Endothelial cell of umbilical vein (primary cell): ENCODE results near the gene SLC39A8. TPM values are rescaled to one million over a fixed set of nuclear protein-coding genes. Genes with fewer than 3 reads are reported as not detected.

ENCODE experiments used
- BruUV-seq: library from RNA; stranded (reverse); fragments of 400-500 nt; replicated peaks from 2 replicates; lab custom pipeline; 2021; lab: Mats Ljungman, UMichigan
- CTCF ChIA-PET: fragments of 300-600, 350-600 bp; sonication (Branson Sonifier 250); formaldehyde crosslinking; loops from one replicate; lab custom pipeline; 2021; ENCODE audit warnings: antibody characterized with exemption, inconsistent platforms; lab: Charles Lee
- POLR2A ChIA-PET: fragments of 300-600, 350-600 bp; sonication (Branson Sonifier 250); formaldehyde crosslinking; loops from one replicate; lab custom pipeline; 2021; ENCODE audit warnings: antibody characterized with exemption, inconsistent platforms; lab: Charles Lee
- DNase-seq: peaks from one replicate; pipeline ENCODE4 v3.0.0-alpha.2; 2011; ENCODE audit warnings: low read depth, low spot score
- FAIRE-seq: peaks from 2 replicates; lab custom pipeline; 2011; peaks lifted over from hg19 to GRCh38; lab: Jason Lieb, UNC
- H2AFZ ChIP-seq: 2 replicates; pipeline ENCODE4 v1.6.0; 2012; ENCODE audit warnings: low read depth, low read length, control low read depth, inconsistent platforms
- H3K27ac ChIP-seq: 2 replicates; pipeline ENCODE4 v1.5.1; 2011; ENCODE audit warnings: low read depth, mild to moderate bottlenecking, control low read depth, low read length, moderate library complexity; ENCODE audit not compliant: insufficient read depth
- H3K27me3 ChIP-seq, 2 experiments: 2 replicates each; pipeline versions ENCODE4 v1.6.0 to v1.6.1; 2011; ENCODE audit warnings: low read length in 2 of 2, mixed read lengths in 1 of 2; ENCODE audit not compliant: control insufficient read depth in 2 of 2, insufficient read depth in 2 of 2
- H3K36me3 ChIP-seq, 2 experiments: 2 replicates in 1 of 2; 3 replicates in 1 of 2; pipeline ENCODE4 v1.5.1; 2011; ENCODE audit warnings: low read length in 2 of 2, mild to moderate bottlenecking in 1 of 2, moderate library complexity in 1 of 2; ENCODE audit not compliant: control insufficient read depth in 2 of 2, insufficient read depth in 2 of 2; ENCODE audit errors: extremely low read depth in 1 of 2
- H3K4me1 ChIP-seq: 3 replicates; pipeline ENCODE4 v1.5.1; 2011; ENCODE audit warnings: mild to moderate bottlenecking, low read length; ENCODE audit not compliant: control insufficient read depth, insufficient read depth; ENCODE audit errors: extremely low read depth
- H3K4me2 ChIP-seq: 2 replicates; pipeline ENCODE4 v1.6.1; 2011; ENCODE audit warnings: low read length, control low read depth, mixed read lengths; ENCODE audit not compliant: insufficient read depth
- H3K4me3 ChIP-seq, 3 experiments: fragments of 200-600 bp in 1 of 3; sonication (generic), shearing (Covaris generic) in 1 of 3; replicated peaks in 1 of 3; 2 replicates each; pipeline ENCODE4 v1.5.1; 2011 to 2016; ENCODE audit warnings: control low read depth in 3 of 3, low read length in 3 of 3, mild to moderate bottlenecking in 2 of 3, inconsistent platforms in 1 of 3, low read depth in 1 of 3, moderate library complexity in 1 of 3; ENCODE audit not compliant: insufficient read depth in 1 of 3
- H3K79me2 ChIP-seq: 2 replicates; pipeline ENCODE4 v1.6.0; 2012; ENCODE audit warnings: low read length, inconsistent platforms; ENCODE audit not compliant: control insufficient read depth, insufficient read depth
- H3K9ac ChIP-seq: replicated peaks from 2 replicates; pipeline ENCODE3; 2011; ENCODE audit warnings: low read length, control low read depth; ENCODE audit not compliant: insufficient read depth; ENCODE audit errors: extremely low read depth
- H3K9me1 ChIP-seq: replicated peaks from 3 replicates; pipeline ENCODE4 v1.6.0; 2011; ENCODE audit warnings: mild to moderate bottlenecking, low read length; ENCODE audit not compliant: control insufficient read depth, insufficient read depth; ENCODE audit errors: extremely low read depth
- H3K9me3 ChIP-seq: replicated peaks from 2 replicates; pipeline ENCODE4 v1.5.1; 2012; ENCODE audit warnings: low read length, inconsistent platforms; ENCODE audit not compliant: control insufficient read depth, insufficient read depth
- H4K20me1 ChIP-seq: replicated peaks from 2 replicates; pipeline ENCODE3; 2011; ENCODE audit warnings: mild to moderate bottlenecking, low read length; ENCODE audit not compliant: control insufficient read depth, insufficient read depth; ENCODE audit errors: extremely low read depth
- CTCF ChIP-seq, 2 donors: IDR thresholded peaks; 1 replicate in 1 of 2; 2 replicates in 1 of 2; pipeline ENCODE4 v1.5.1; 2011; ENCODE audit warnings: low read length in 2 of 2, mild to moderate bottlenecking in 2 of 2, moderate library complexity in 2 of 2, control low read depth in 1 of 2, inconsistent platforms in 1 of 2, low read depth in 1 of 2; ENCODE audit not compliant: insufficient read depth in 1 of 2; ENCODE audit errors: extremely low read depth in 1 of 2
- EZH2 ChIP-seq: IDR thresholded peaks from 2 replicates; pipeline ENCODE4 v1.6.1; 2012; ENCODE audit warnings: borderline replicate concordance, low read depth, mild to moderate bottlenecking, moderate library complexity, low read length, inconsistent platforms; ENCODE audit not compliant: severe bottlenecking
- FOS ChIP-seq: IDR thresholded peaks from 2 replicates; pipeline ENCODE4 v1.6.1; 2011; ENCODE audit warnings: mild to moderate bottlenecking, low read length, moderate library complexity, borderline replicate concordance; ENCODE audit not compliant: insufficient read depth
- GATA2 ChIP-seq: IDR thresholded peaks from 2 replicates; pipeline ENCODE4 v1.7.0; 2011; ENCODE audit warnings: low read depth, mild to moderate bottlenecking, moderate library complexity, mixed read lengths, low read length; ENCODE audit not compliant: insufficient read length, insufficient read depth
- JUN ChIP-seq: IDR thresholded peaks from 2 replicates; pipeline ENCODE4 v1.6.1; 2011; ENCODE audit warnings: borderline replicate concordance, low read depth; ENCODE audit not compliant: insufficient read length, insufficient read depth
- MAX ChIP-seq: IDR thresholded peaks from 2 replicates; pipeline ENCODE4 v1.6.1; 2011; ENCODE audit not compliant: insufficient read depth, insufficient read length
- MYC ChIP-seq: IDR thresholded peaks from one replicate; pipeline ENCODE4 v1.6.1; 2011; ENCODE audit warnings: mild to moderate bottlenecking, low read depth, low read length
- POLR2A ChIP-seq: IDR thresholded peaks from 2 replicates; pipeline ENCODE4 v1.6.1; 2012; ENCODE audit warnings: low read depth, mild to moderate bottlenecking, control low read depth, low read length
- POLR2AphosphoS5 ChIP-seq: IDR thresholded peaks from 2 replicates; pipeline ENCODE4 v1.6.1; 2012; ENCODE audit warnings: low read depth, mild to moderate bottlenecking, control low read depth, low read length, moderate library complexity; ENCODE audit not compliant: insufficient read depth
- dilution Hi-C: fragments of 300-500 bp; cut with MboI; formaldehyde crosslinking; loops from one replicate; pipeline ENCODE4 v1.15.0; 2019; ENCODE audit warnings: low sequenced_read_pairs; ENCODE audit not compliant: extremely low pct_ligation_motif_present
- intact Hi-C: fragments of 100-400 bp; cut with micrococcal nuclease; formaldehyde crosslinking; loops from one replicate; pipeline ENCODE4 v1.10.0; 2022
- polyA plus RNA-seq, 4 experiments: library from polyadenylated mRNA; depleted of rRNA in 3 of 4; stranded (reverse) in 3 of 4; unstranded in 1 of 4; fragments of >200 nt; gene quantifications; 2 replicates each; pipeline versions ENCODE4 v1.2.1 to v1.2.3, GENCODE V29; 2011 to 2012; ENCODE audit warnings: missing spikeins in 1 of 4
- total RNA-seq: library from RNA; stranded (reverse); gene quantifications from 2 replicates; pipeline ENCODE4 v1.2.3, GENCODE V29; 2021

SLC39A8 gene
- total and polyA plus RNA-seq, 2 donors (not counting 3 experiments of a cell fraction or from before 2014, with no cell fraction given) = 1.7 to 6.7 TPM

- CTCF ChIA-PET = interaction anchor here (0.9 to 1.4 kb wide), 3 partner anchors 18 to 46 kb away, joined by 3 to 4 read pairs (median 3); no protein-coding TSS in a partner anchor
- H3K4me1 ChIP-seq = no peaks in the 10 kb centered on the region
- FAIRE-seq (no peak), DNase-seq (no peak)
- no peaks in the 10 kb centered on the region for H3K9me3 ChIP-seq
- BruUV-seq = no TSS peak
- H3K27ac ChIP-seq = no peak overlapping the region
- dilution Hi-C loops = no loop called here
- no peak overlapping the region for H2AFZ ChIP-seq
- H3K36me3 ChIP-seq = no peaks in the 10 kb centered on the region
- H4K20me1 ChIP-seq = no peaks in the 10 kb centered on the region
- no peaks in the 10 kb centered on the region for H3K79me2 ChIP-seq
- no peak overlapping the region for H3K9ac ChIP-seq
- intact Hi-C loops = no loop called here
- H3K9me1 ChIP-seq = no peaks in the 10 kb centered on the region
- H3K4me3 ChIP-seq = no peak overlapping the region
- H3K4me2 ChIP-seq = no peak overlapping the region
- peaks cover 0 to 4% of the 10 kb centered on the region in 2 experiments for H3K27me3 ChIP-seq
- TF ChIP-seq JUN = no peak
- TF ChIP-seq EZH2 = no peak
- no peak for TF ChIP-seq MAX
- no peak for TF ChIP-seq GATA2
- no peak for TF ChIP-seq MYC
- TF ChIP-seq POLR2AphosphoS5 = no peak
- no peak for TF ChIP-seq FOS
- no peak for TF ChIP-seq CTCF (IDR thresholded peaks at IDR 0.05; ENCODE audit: extremely low read depth in 1 of 2, insufficient read depth in 1 of 2, low read depth in 1 of 2, low read length in 2 of 2)
- no peak for TF ChIP-seq POLR2A
- POLR2A ChIA-PET = no interaction called here
These were observed 46.9 kb upstream of the SLC39A8 start for GRCh38 chr4:102392033-102392744.
